Stimulated activated CD8-positive, alpha-beta memory T cell treated with anti-CD3 and anti-CD28 coated beads, Interleukin-12 subunit alpha, Interleukin-12 subunit beta, amount 100 ng/mL, for 1 hour (primary cell): Measurements from ENCODE around the gene CLEC2B.

Experiments
- DNase-seq: peaks from one replicate; pipeline ENCODE4 v3.0.0-alpha.2; 2020; ENCODE audit warnings: low read depth

The CLEC2B gene

GRCh38 chr12:9808504-9808903, 60.6 kb downstream of the CLEC2B start:
- DNase-seq = no peak

GRCh38 chr12:9806714-9807113, 62.4 kb downstream of the CLEC2B start:
- no peak for DNase-seq

- no peak for DNase-seq
These were observed 63.3 kb downstream of the CLEC2B start for GRCh38 chr12:9805883-9806282.
